Left kidney (tissue), 2 donors: ENCODE data around the gene LTBR. TPM values are rescaled to one million over a fixed set of nuclear protein-coding genes. Genes with fewer than 3 reads are reported as not detected.

Experiments
- DNase-seq: peaks from one replicate; pipeline ENCODE4 v3.0.0-alpha.2; 2013
- polyA plus RNA-seq: library from polyadenylated mRNA; unstranded; fragments of 120-200 nt; gene quantifications from one replicate; pipeline ENCODE4 v1.2.1, GENCODE V29; 2013; ENCODE audit not compliant: insufficient read length

LTBR gene
- polyA plus RNA-seq, 1 donor = 58.2 TPM

GRCh38 chr12:6380141-6381121 is 3.5 kb upstream of the LTBR start:
- DNase-seq = no peak

DNA sequence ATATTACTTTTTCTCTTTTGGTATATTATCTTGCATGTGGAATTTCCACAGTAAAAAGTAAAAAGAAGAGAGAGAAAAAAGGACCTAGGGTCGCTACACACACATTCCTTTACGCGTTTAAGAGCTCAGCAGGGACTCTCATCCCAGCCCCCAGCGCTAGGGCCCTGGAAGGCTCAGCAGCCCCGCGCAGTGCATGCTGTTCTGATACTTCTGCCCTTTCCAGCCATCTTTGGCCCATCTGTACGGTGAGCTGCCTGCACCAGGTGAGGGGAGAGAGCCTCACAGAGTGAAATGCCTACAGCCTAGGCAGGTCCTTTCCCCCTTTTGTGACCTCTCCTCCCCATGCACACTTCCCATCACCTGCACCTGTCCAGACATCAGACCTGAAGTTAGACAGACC is 1.6 kb upstream of the LTBR start:
- DNase-seq = no peak

GRCh38 chr12:6382982-6383381 is 980 bp upstream of the LTBR start:
- no peak for DNase-seq

DNA sequence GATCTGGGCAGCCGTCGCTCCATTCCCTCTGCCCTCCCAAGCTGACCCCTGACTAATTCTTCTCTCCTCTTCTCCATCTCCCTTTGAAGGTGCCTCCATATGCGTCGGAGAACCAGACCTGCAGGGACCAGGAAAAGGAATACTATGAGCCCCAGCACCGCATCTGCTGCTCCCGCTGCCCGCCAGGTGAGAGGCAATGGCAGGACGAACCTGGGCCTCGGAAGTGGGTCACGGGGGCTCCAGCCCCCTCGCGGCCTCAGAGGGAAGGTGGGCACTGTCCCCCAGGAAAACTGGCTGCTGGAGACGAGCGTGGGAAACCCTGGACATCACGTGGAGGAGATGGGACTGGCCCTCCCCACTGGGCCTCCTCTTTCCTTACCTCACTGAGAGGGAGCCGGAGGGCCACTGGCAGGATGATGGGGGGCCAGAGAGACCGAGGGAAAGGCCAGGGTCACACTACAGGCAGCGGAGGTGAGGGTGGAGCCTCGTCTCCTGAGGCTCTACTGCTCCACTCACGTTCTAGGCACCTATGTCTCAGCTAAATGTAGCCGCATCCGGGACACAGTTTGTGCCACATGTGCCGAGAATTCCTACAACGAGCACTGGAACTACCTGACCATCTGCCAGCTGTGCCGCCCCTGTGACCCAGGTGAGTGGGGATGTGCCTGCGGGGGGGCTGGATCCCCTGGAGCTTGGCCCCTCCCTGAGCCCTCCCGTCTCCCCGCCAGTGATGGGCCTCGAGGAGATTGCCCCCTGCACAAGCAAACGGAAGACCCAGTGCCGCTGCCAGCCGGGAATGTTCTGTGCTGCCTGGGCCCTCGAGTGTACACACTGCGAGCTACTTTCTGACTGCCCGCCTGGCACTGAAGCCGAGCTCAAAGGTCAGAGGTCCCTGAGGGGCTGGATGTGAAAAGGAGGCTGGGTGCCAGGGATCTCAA is 806 bp downstream of the LTBR start:
- no peak for DNase-seq

GRCh38 chr12:6386038-6386437 is 2.1 kb downstream of the LTBR start:
- DNase-seq = no peak

DNA sequence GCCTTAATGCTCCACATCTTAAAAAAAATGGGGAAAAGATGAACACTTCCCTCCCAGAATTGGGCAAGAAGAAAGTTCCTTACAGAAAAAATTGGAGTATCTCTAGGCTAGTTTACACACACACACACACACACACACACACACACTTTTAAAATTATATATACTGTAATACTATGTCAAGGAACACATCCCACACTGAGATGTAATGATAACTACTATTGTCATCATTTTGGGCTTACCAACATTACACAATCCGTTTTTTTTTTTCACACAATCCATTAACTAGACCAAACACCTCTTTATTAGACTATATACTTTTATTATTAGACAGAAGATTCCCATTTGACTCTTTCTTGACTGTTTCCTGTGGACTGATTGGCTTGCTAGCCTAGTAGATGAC is 2.5 kb downstream of the LTBR start:
- DNase-seq = no peak

- DNase-seq = no peak
These were observed 3.6 kb downstream of the LTBR start for GRCh38 chr12:6387541-6387940.

DNA sequence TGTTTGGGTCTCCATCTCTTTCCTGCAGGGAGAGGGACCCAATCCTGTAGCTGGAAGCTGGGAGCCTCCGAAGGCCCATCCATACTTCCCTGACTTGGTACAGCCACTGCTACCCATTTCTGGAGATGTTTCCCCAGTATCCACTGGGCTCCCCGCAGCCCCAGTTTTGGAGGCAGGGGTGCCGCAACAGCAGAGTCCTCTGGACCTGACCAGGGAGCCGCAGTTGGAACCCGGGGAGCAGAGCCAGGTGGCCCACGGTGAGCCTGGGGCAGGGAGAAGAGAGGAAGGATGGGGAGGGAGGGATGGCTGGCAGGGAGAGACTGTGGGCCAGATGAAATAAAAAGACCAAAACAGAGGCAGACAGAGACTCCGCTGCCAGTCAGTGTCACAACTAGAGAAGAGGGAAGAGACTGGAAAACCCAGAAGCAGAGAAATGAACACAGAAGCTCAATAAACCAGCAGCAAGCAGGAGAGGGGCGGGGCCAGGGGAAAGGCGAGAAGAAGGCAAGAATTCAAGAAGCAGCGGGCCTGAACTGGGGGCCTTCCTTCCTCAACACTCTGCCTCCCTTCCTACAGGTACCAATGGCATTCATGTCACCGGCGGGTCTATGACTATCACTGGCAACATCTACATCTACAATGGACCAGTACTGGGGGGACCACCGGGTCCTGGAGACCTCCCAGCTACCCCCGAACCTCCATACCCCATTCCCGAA is 6.3 kb downstream of the LTBR start:
- no peak for DNase-seq

DNA sequence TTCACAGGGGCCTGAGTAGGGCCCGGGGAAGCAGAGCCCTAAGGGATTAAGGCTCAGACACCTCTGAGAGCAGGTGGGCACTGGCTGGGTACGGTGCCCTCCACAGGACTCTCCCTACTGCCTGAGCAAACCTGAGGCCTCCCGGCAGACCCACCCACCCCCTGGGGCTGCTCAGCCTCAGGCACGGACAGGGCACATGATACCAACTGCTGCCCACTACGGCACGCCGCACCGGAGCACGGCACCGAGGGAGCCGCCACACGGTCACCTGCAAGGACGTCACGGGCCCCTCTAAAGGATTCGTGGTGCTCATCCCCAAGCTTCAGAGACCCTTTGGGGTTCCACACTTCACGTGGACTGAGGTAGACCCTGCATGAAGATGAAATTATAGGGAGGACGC is 7.1 kb downstream of the LTBR start:
- DNase-seq = no peak

- DNase-seq = no peak
These were observed 8.5 kb downstream of the LTBR start for GRCh38 chr12:6392504-6392903.

GRCh38 chr12:6393109-6393508 is 9.1 kb downstream of the LTBR start:
- no peak for DNase-seq

DNA sequence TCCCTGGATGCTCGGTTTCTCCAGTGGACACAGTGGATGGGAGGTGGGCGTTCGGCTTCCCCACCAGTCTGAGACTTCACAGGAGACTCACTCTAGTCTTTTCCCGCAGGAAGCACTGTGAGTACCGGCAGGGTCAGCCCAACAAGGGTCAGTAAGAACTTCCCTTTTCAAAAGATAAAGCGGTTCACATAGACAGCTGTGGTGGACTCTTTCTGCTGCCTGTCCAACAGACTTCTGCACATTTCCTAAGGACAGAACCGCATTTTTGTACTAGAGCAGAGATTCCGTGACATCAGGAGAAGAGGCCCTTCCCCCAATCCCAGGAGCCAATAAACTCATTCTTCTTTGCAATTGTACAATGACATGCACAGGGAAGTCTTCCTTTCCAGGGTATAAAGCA is 10.4 kb downstream of the LTBR start:
- DNase-seq = no peak

GRCh38 chr12:6396031-6396430 is 12.1 kb downstream of the LTBR start:
- DNase-seq = no peak

DNA sequence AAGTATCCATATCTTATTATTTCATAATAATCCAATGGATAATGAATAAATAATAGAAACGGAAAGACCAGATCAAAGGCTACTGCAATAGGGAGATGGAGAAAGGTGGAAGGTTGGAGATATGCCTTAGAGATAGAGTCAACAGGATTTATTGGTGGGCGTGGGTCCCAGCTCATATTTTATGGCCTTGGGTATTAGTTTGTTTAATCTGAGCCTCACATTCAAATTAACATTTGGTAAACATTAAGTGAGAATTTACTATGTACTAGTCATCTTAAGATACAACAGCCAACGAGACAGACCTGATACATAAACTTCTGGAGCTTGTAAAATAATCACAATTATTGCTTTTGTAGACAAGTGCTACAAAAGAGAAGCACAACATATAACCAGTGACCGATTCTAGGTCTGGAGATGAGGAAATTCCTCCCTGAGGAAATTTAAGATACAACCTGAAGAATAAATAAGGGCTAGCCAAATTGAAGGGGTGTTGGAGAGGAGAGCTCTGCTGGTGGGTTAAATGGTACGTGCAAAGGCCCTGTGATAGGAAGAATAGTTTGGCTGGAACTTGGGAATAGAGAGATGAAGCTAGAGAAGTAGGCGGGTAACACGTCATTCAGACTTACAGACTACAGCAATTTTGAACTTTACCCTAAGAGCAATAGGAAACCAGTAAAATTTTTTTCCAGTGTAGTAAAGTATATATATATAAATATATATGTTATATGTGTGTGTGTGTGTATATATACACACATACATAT is 16.1 kb downstream of the LTBR start:
- no peak for DNase-seq

DNA sequence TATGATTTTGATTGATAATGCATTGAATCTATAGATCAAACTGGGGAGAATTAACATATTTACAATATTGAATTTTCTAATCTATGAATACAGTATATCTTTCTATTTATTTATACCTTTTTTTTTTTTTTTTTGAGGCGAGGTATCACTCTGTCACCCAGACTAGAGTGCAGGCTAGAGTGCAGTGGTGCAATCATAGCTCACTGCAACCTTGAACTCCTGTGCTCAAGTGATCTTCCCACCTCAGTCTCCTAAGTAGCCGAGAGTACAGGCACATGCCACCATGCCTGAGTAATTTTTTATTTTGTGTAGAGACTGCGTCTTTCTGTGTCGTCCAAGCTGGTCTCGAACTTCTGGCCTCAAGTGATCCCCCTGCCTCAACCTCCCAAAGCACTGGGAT is 20.4 kb downstream of the LTBR start:
- no peak for DNase-seq

GRCh38 chr12:6405963-6406362 is 22.0 kb downstream of the LTBR start:
- DNase-seq = no peak

DNA sequence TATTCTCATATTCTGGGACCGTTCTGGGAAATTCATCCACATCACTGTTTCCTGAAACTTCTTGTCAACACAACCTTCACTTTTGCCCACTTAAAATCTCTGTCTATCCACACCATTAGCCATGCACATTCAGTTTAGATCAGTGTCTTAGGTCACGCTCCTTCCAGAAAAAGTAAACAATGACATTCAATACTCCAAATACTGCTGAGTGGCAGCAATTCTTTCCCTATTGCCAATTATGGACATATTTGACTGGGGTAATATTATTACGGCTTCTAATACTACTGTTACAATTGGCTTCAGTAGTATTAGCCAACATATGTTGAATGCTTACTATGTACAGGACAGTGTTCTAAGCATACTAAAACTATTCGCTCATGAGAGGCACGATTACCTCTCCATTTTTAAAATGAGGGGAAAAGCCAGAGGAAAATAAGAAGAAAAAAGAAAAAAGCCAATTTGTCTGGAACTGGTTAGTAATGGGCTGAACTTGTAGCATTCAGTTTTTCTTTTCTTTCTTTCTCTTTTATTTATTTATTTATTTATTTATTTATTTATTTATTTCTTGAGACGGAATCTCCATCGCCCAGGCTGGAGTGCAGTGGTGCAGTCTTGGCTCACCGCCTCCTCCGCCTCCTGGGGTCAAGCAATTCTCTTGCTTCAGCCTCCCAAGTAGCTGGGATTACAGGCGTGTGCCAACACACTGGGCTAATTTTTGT is 23.4 kb downstream of the LTBR start:
- DNase-seq = no peak

GRCh38 chr12:6416596-6416995 is 32.6 kb downstream of the LTBR start:
- DNase-seq = no peak

DNA sequence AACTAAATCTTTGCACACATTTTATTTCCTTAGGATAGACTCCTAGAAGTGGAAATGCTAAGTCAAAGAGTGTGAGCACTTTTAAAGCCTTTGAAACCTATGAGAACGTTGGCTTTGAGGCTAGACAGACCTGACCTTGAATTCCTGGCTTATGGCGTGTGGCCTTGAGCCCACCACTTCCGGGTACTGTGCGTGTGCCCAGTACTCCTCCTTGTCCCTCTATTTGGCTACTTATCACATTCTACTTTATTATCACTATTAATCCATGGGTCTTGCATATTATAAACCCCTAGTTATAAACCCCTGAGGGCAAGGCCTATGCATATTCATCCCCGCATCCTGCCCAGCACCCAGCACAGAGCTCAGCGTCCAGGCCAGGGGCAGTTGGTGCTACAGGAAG is 34.8 kb downstream of the LTBR start:
- DNase-seq = no peak

DNA sequence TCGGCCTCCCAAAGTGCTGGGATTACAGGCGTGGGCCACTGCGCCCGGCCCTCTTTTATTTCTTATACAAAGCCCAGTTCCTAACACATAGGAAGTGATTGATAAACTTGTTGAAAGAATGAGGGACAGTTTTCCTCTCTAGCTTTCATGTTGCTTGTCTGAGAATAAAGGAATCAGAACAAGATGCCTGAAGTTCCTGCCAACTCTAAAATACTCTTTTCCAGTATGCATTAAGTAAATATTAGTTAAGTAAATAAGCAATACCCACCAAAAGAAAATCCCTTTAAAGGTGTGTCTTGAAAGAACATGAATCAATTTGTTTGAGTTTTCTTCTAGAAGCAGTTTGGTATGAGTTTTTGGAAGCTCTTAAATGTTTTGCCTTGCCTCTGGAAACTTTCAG is 36.4 kb downstream of the LTBR start:
- no peak for DNase-seq
